GM21526 (cell line): ENCODE measurements around the gene WDR90.

Experiments used
- ATAC-seq: cut with Tn5 transposase; IDR thresholded peaks from one replicate; pipeline ENCODE4 v1.9.1; 2021; ENCODE audit warnings: moderate library complexity; ENCODE audit not compliant: unreplicated experiment, low FRiP score

The WDR90 gene

GRCh38 chr16:637081-638018, 11.8 kb upstream of the WDR90 start:
- ATAC-seq: no peak

- ATAC-seq: no peak
Observed at GRCh38 chr16:638034-638543, 11.1 kb upstream of the WDR90 start.

- ATAC-seq: no peak
Observed at GRCh38 chr16:638836-639235, 10.3 kb upstream of the WDR90 start.

- no peak for ATAC-seq
Observed at GRCh38 chr16:640614-641013, 8.6 kb upstream of the WDR90 start.

GRCh38 chr16:641326-642188, 7.6 kb upstream of the WDR90 start, which contains the start of gene MCRIP2:
Gene MCRIP2, plus strand, starts transcription at chr16:641828. Its CDS starts 164 bp downstream, at chr16:641992.
- peak; percentile 27 for ATAC-seq

- ATAC-seq: peak; percentile 30
Observed at GRCh38 chr16:642189-643049, 6.7 kb upstream of the WDR90 start.

GRCh38 chr16:643050-643368, 6.2 kb upstream of the WDR90 start:
- ATAC-seq: no peak

- ATAC-seq: no peak
Observed at GRCh38 chr16:644556-644955, 4.6 kb upstream of the WDR90 start.

- ATAC-seq: no peak
Observed at GRCh38 chr16:645852-646678, 3.1 kb upstream of the WDR90 start.

- ATAC-seq: no peak
Observed at GRCh38 chr16:646679-647172, 2.4 kb upstream of the WDR90 start.

- ATAC-seq: no peak
Observed at GRCh38 chr16:647173-647902, 1.8 kb upstream of the WDR90 start.

GRCh38 chr16:648071-648780, 939 bp upstream of the WDR90 start:
- ATAC-seq: no peak

GRCh38 chr16:649631-650030, 466 bp downstream of the WDR90 start:
- ATAC-seq: no peak

- no peak for ATAC-seq
Observed at GRCh38 chr16:651844-652243, 2.7 kb downstream of the WDR90 start.

- ATAC-seq: no peak
Observed at GRCh38 chr16:652454-653305, 3.5 kb downstream of the WDR90 start.

- ATAC-seq: no peak
Observed at GRCh38 chr16:654034-654433, 4.9 kb downstream of the WDR90 start.

GRCh38 chr16:657487-657886, 8.3 kb downstream of the WDR90 start:
- ATAC-seq: no peak
